Upper lobe of left lung (tissue), 6 donors: Measurements from ENCODE around the gene HGS. TPM values are rescaled to one million over a fixed set of nuclear protein-coding genes. Genes with fewer than 3 reads are reported as not detected.

Experiments used
- ATAC-seq, 2 donors: fragments of 200-7000 bp; cut with Tn5 transposase; one replicate each; pipeline ENCODE4 v1.9.1; 2022; ENCODE audit warnings: mild to moderate bottlenecking in 2 of 2, moderate library complexity in 2 of 2; ENCODE audit not compliant: low FRiP score in 2 of 2
- DNase-seq, 2 donors: peaks; one replicate each; pipeline ENCODE4 v3.0.0-alpha.2; 2019 to 2020
- H3K27ac ChIP-seq, 4 donors: fragments of 200-600 bp; sonication (generic); one replicate each; pipeline ENCODE4 v1.5.1; 2016 to 2019
- H3K27me3 ChIP-seq, 4 donors: fragments of 200-600 bp; sonication (generic); one replicate each; pipeline ENCODE4 v1.5.1; 2017 to 2019
- H3K36me3 ChIP-seq, 4 donors: fragments of 200-600 bp; sonication (generic); one replicate each; pipeline ENCODE4 v1.5.1; 2016 to 2019
- H3K4me1 ChIP-seq, 4 donors: fragments of 200-600 bp; sonication (generic); one replicate each; pipeline ENCODE4 v1.5.1; 2018 to 2019
- H3K4me3 ChIP-seq, 4 donors: fragments of 200-600 bp; sonication (generic); one replicate each; pipeline ENCODE4 v1.5.1; 2017 to 2019; ENCODE audit warnings: mild to moderate bottlenecking in 2 of 4, moderate library complexity in 1 of 4
- H3K9me3 ChIP-seq, 4 donors: fragments of 200-600 bp; sonication (generic); one replicate each; pipeline ENCODE4 v1.5.1; 2018 to 2019
- EP300 ChIP-seq, 4 donors: sonication (generic); formaldehyde crosslinking; IDR thresholded peaks; one replicate each; pipeline ENCODE4 v1.5.1; 2017; ENCODE audit warnings: antibody characterized with exemption in 4 of 4, control low read depth in 2 of 4
- POLR2A ChIP-seq, 4 donors: fragments of 450-650 bp; IDR thresholded peaks; one replicate each; pipeline ENCODE4 v1.5.1; 2016 to 2017; ENCODE audit warnings: antibody characterized with exemption in 4 of 4, mild to moderate bottlenecking in 2 of 4
- POLR2AphosphoS5 ChIP-seq, 2 donors: sonication (generic); formaldehyde crosslinking; IDR thresholded peaks; one replicate each; pipeline ENCODE4 v1.5.1; 2017; ENCODE audit warnings: antibody characterized with exemption in 2 of 2
- WGBS, 2 donors: methylation state at CpG; one replicate each; pipeline ENCODE4 v1.1.5; 2017 to 2018; 5-methylcytosine and 5-hydroxymethylcytosine counted together
- total RNA-seq, 6 donors: library from RNA; depleted of rRNA in 4 of 6; stranded (reverse); fragments of >200 nt in 4 of 6; gene quantifications; one replicate each; pipeline versions ENCODE4 v1.1.0 to v1.2.1, GENCODE V29; 2016 to 2021
- TF ChIP-seq, protein P1 (sequence below), 6 experiments: fragments of 450-650 bp in 4 of 6; fragments of 200-600 bp in 2 of 6; sonication (generic) in 2 of 6; IDR thresholded peaks; one replicate each; pipeline ENCODE4 v1.5.1; 2016 to 2019; ENCODE audit warnings: antibody characterized with exemption in 6 of 6
- donor health status: DM: no; HTN: no; CAD: no; lungs with moderate emphysema.
- donor health status: DM: no; HTN: yes; CAD: no; lungs with severe emphysema.

The HGS gene
- total RNA-seq, 6 donors from 2014 or later: 74.7 to 164 (median 108) TPM

DNA sequence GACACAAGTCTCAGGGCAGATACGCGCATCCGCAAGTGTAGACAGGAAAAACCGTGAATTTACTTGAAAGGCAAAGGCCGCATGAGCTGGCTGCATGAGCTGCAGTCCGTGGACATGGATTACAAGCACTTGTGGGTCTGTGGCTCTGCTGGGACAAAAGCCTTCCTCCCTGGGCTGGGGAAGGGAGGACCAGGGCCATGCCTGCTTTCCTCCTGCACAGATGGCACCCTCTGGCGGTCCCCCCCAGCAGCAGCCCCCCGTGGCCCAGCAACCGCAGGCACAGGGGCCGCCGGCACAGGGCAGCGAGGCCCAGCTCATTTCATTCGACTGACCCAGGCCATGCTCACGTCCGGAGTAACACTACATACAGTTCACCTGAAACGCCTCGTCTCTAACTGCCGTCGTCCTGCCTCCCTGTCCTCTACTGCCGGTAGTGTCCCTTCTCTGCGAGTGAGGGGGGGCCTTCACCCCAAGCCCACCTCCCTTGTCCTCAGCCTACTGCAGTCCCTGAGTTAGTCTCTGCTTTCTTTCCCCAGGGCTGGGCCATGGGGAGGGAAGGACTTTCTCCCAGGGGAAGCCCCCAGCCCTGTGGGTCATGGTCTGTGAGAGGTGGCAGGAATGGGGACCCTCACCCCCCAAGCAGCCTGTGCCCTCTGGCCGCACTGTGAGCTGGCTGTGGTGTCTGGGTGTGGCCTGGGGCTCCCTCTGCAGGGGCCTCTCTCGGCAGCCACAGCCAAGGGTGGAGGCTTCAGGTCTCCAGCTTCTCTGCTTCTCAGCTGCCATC, 17.7 kb downstream of the HGS start:
- peak in 1 of 2 donors; percentile 64 for DNase-seq
- TF ChIP-seq, protein P1, sequence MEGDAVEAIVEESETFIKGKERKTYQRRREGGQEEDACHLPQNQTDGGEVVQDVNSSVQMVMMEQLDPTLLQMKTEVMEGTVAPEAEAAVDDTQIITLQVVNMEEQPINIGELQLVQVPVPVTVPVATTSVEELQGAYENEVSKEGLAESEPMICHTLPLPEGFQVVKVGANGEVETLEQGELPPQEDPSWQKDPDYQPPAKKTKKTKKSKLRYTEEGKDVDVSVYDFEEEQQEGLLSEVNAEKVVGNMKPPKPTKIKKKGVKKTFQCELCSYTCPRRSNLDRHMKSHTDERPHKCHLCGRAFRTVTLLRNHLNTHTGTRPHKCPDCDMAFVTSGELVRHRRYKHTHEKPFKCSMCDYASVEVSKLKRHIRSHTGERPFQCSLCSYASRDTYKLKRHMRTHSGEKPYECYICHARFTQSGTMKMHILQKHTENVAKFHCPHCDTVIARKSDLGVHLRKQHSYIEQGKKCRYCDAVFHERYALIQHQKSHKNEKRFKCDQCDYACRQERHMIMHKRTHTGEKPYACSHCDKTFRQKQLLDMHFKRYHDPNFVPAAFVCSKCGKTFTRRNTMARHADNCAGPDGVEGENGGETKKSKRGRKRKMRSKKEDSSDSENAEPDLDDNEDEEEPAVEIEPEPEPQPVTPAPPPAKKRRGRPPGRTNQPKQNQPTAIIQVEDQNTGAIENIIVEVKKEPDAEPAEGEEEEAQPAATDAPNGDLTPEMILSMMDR (IDR thresholded peaks at IDR 0.05): no peak
- no peak for TF ChIP-seq POLR2AphosphoS5 (IDR thresholded peaks at IDR 0.05)
- no peak for TF ChIP-seq POLR2A (IDR thresholded peaks at IDR 0.05)
- TF ChIP-seq EP300 (IDR thresholded peaks at IDR 0.05): no peak
- peaks cover 15 to 65% (median 54%) of the 10 kb centered on the region in 4 donors for H3K36me3 ChIP-seq
- H3K27me3 ChIP-seq: no peaks in the 10 kb centered on the region
- peaks cover 24 to 35% (median 30%) of the 10 kb centered on the region in 4 donors for H3K4me1 ChIP-seq
- WGBS, 2 donors: 77 to 90% methylated on average over 18 to 21 of the region's 23 CpGs
- no peaks in the 10 kb centered on the region for H3K9me3 ChIP-seq
- H3K4me3 ChIP-seq: peak overlapping the region in 3 of 4 donors; percentile 77 to 98 (median 89)
- peak overlapping the region in 1 of 4 donors; percentile 4 for H3K27ac ChIP-seq
- ATAC-seq: no peak

DNA sequence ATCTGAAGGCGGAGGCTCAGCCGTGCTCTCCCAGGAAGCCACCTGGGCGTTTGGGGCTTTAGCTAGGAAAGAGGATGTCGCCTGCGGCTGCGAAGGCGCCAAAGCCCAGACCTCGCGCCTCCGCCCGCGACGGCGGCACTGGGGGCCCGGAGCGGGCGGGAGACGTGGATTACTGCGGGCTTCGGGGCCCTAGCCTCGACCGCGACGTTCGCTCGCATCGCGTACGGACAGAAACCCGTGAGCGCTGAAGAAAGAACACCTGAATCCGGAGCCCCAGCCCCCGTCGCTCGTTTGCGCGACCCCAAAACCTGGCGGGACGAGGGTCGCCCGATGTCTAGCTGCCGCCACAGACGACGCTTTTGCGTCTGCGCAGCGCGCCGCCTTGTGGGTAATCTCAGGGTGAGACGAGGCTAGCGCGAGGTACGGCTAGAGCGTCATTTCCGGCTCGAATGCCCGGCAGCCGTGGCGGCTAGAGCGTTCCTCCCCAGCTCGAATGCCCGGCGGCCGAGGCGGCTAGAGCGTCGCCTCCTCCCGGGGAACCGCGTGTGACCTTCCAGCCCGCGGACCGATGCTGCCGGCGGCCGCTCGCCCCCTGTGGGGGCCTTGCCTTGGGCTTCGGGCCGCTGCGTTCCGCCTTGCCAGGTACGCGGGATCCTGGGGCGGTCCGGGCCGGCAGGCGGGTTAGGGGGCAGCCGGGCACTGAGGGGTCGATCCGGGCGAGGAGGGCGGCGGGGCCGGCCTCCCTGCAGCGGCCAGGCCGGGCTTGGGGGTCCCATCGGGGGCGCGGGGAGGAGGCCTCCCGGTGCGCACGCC, 19.3 kb downstream of the HGS start, which contains the start of gene MRPL12:
MRPL12 (plus strand) TSS at position 434 of the 813 bp plus-strand sequence; CDS start at position 569, 135 bp downstream.
- peak within 1 kb of the TSS; percentile 61 to 98 (median 83) for H3K4me3 ChIP-seq
- H3K9me3 ChIP-seq: no peaks in the 10 kb centered on the region
- no peaks in the 10 kb centered on the region for H3K27me3 ChIP-seq
- WGBS, 2 donors: 0 to 1% methylated on average over 18 to 30 of the region's 102 CpGs
- TF ChIP-seq POLR2AphosphoS5 (IDR thresholded peaks at IDR 0.05) (peak; percentile 96 to 97), POLR2A (IDR thresholded peaks at IDR 0.05) (peak in 3 of 4 donors; percentile 75 to 90 (median 84)), EP300 (IDR thresholded peaks at IDR 0.05) (peak in 1 of 4 donors; percentile 85)
- TF ChIP-seq, protein P1 (IDR thresholded peaks at IDR 0.05): peak in 4 of 6 experiments; percentile 59 to 80 (median 71)
- H3K4me1 ChIP-seq: peaks cover 24 to 35% (median 30%) of the 10 kb centered on the region in 4 donors
- DNase-seq (peak; percentile 95 to 97), ATAC-seq (peak; percentile 94 to 98)
- peaks cover 16 to 65% (median 50%) of the 10 kb centered on the region in 4 donors for H3K36me3 ChIP-seq
- H3K27ac ChIP-seq: peak within 1 kb of the TSS; percentile 85 to 97 (median 90)

DNA sequence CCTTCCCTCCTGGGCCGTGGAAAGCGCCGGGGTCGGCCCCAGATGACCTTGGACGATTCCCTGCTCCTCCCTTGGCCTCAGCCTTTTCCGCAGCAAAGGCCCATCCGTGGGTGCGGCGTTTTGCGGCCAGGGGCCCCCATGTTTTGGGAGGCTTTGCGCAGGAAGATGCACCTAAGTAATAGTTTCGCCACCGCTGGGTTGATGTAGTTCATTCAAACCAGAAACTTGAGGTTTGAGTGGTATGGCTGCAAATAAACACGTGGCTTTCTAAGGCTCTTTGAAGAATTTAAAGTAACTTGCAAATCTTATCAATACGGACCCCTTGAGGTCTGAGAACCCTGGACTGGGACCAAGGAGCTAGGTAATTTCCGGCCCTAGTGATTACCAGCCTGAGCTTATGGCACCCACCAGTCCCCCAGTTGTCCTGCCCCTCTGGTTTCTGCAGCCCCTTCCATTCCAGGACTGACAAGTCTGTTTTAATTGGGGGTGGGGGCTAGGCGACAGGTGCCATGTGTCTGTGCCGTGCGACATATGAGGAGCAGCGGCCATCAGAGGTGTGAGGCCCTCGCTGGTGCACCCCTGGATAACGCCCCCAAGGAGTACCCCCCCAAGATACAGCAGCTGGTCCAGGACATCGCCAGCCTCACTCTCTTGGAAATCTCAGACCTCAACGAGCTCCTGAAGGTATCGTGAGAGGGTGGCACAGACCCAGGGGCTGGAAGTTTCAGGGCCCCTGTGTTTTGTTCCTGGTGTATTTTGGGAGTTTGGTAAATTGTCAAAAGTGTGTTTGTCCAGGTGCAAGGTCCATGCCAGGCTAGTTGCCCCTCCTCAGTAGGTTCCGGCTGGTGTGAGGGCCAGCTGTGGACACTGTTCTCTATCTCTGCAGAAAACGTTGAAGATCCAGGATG, 20.2 kb downstream of the HGS start:
- WGBS, 2 donors: 0 to 27% methylated on average over 9 to 26 of the region's 27 CpGs
- no peaks in the 10 kb centered on the region for H3K9me3 ChIP-seq
- peaks cover 24 to 35% (median 30%) of the 10 kb centered on the region in 4 donors for H3K4me1 ChIP-seq
- H3K4me3 ChIP-seq: peak overlapping the region; percentile 61 to 98 (median 83)
- peaks cover 13 to 58% (median 44%) of the 10 kb centered on the region in 4 donors for H3K36me3 ChIP-seq
- ATAC-seq: no peak
- H3K27me3 ChIP-seq: no peaks in the 10 kb centered on the region
- TF ChIP-seq POLR2AphosphoS5 (IDR thresholded peaks at IDR 0.05): no peak
- no peak for TF ChIP-seq EP300 (IDR thresholded peaks at IDR 0.05)
- TF ChIP-seq, protein P1 (IDR thresholded peaks at IDR 0.05): no peak
- no peak for TF ChIP-seq POLR2A (IDR thresholded peaks at IDR 0.05)
- peak overlapping the region; percentile 85 to 97 (median 90) for H3K27ac ChIP-seq
- DNase-seq: no peak

DNA sequence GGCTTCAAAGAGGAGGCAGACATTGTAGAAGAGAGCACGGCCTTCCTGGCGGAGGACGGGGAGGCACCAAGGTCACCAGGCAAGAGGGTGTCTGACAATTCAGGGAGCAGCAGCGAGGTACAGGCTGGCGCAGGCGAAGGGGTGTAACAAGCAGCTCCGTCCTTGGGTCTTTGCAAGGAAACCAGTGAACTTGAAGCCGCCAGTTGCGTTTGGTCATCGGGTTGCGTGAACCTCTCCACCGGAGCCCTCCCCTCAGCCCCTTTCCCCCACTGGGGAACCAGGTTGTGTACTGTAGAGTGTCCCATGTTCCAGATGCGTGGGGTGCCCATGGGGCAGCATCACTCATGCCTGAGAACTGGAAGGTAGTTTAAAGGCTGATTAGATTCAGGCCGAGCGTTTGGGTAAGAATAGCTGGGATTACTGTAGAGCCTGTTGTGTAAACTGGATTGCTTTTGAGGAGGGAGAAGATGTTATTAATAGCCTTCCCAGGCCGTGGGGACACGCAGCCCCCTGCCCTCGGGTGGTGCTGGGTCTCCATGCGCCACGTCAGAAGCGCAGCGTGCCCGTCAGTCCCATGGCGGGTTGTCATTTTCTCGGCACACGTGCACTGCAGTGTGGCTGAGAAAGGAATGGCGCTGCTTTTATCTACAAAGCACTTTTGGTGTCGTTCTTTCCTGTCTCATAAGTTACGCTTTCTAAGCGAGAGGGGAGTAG, 21.9 kb downstream of the HGS start:
- Histone ChIP-seq H3K9me3 (no peaks in the 10 kb centered on the region), H3K4me1 (peaks cover 29 to 42% (median 37%) of the 10 kb centered on the region in 4 donors), H3K27me3 (no peaks in the 10 kb centered on the region), H3K4me3 (no peak overlapping the region), H3K27ac (no peak overlapping the region), H3K36me3 (peaks cover 13 to 43% (median 33%) of the 10 kb centered on the region in 4 donors)
- ATAC-seq (no peak), DNase-seq (no peak)
- TF ChIP-seq EP300 (IDR thresholded peaks at IDR 0.05): no peak
- TF ChIP-seq POLR2A (IDR thresholded peaks at IDR 0.05): no peak
- no peak for TF ChIP-seq POLR2AphosphoS5 (IDR thresholded peaks at IDR 0.05)
- TF ChIP-seq, protein P1 (IDR thresholded peaks at IDR 0.05): no peak
- WGBS, 2 donors: 95 to 96% methylated on average over 30 of the region's 30 CpGs
